ENCODE data around the gene LTB. TPM values are rescaled to one million over a fixed set of nuclear protein-coding genes. Genes with fewer than 3 reads are reported as not detected.

Gene LTB
- total and polyA plus RNA-seq, 9 of the 15 experiments (the other 6 are each of a cell fraction or from before 2014, with no cell fraction given) = 0.07 to 0.51 TPM; not detected in 7

DNA sequence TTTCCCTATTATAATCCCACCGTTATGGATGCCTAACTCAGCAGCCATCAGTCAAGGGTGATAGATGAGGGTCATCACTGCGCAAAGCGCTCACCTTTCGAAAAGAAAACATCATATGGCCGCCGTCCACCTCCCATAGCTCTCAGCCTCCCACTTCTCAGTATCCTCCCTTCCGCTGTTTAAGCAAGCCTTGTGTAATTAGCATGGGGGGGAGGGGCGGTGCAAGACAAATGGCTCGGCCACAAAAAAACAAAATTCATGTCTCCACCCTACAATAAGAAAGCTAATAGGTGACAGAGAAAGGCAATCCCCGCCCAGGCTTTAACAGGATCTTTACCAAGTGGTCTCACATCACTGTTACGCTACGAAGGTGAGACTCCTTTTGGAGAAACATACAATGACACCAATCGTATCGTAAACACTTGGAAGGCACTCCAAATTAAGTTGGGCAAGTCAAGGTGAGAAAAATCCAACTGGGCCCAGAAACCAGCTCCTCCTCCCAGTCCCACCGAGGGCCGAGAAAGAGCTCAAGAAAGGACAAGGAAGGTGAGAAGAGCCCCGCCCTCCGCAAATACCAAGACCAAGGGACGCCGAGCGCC lies 41.1 kb downstream of the LTB start (continued):
- TF ChIP-seq, protein P1, sequence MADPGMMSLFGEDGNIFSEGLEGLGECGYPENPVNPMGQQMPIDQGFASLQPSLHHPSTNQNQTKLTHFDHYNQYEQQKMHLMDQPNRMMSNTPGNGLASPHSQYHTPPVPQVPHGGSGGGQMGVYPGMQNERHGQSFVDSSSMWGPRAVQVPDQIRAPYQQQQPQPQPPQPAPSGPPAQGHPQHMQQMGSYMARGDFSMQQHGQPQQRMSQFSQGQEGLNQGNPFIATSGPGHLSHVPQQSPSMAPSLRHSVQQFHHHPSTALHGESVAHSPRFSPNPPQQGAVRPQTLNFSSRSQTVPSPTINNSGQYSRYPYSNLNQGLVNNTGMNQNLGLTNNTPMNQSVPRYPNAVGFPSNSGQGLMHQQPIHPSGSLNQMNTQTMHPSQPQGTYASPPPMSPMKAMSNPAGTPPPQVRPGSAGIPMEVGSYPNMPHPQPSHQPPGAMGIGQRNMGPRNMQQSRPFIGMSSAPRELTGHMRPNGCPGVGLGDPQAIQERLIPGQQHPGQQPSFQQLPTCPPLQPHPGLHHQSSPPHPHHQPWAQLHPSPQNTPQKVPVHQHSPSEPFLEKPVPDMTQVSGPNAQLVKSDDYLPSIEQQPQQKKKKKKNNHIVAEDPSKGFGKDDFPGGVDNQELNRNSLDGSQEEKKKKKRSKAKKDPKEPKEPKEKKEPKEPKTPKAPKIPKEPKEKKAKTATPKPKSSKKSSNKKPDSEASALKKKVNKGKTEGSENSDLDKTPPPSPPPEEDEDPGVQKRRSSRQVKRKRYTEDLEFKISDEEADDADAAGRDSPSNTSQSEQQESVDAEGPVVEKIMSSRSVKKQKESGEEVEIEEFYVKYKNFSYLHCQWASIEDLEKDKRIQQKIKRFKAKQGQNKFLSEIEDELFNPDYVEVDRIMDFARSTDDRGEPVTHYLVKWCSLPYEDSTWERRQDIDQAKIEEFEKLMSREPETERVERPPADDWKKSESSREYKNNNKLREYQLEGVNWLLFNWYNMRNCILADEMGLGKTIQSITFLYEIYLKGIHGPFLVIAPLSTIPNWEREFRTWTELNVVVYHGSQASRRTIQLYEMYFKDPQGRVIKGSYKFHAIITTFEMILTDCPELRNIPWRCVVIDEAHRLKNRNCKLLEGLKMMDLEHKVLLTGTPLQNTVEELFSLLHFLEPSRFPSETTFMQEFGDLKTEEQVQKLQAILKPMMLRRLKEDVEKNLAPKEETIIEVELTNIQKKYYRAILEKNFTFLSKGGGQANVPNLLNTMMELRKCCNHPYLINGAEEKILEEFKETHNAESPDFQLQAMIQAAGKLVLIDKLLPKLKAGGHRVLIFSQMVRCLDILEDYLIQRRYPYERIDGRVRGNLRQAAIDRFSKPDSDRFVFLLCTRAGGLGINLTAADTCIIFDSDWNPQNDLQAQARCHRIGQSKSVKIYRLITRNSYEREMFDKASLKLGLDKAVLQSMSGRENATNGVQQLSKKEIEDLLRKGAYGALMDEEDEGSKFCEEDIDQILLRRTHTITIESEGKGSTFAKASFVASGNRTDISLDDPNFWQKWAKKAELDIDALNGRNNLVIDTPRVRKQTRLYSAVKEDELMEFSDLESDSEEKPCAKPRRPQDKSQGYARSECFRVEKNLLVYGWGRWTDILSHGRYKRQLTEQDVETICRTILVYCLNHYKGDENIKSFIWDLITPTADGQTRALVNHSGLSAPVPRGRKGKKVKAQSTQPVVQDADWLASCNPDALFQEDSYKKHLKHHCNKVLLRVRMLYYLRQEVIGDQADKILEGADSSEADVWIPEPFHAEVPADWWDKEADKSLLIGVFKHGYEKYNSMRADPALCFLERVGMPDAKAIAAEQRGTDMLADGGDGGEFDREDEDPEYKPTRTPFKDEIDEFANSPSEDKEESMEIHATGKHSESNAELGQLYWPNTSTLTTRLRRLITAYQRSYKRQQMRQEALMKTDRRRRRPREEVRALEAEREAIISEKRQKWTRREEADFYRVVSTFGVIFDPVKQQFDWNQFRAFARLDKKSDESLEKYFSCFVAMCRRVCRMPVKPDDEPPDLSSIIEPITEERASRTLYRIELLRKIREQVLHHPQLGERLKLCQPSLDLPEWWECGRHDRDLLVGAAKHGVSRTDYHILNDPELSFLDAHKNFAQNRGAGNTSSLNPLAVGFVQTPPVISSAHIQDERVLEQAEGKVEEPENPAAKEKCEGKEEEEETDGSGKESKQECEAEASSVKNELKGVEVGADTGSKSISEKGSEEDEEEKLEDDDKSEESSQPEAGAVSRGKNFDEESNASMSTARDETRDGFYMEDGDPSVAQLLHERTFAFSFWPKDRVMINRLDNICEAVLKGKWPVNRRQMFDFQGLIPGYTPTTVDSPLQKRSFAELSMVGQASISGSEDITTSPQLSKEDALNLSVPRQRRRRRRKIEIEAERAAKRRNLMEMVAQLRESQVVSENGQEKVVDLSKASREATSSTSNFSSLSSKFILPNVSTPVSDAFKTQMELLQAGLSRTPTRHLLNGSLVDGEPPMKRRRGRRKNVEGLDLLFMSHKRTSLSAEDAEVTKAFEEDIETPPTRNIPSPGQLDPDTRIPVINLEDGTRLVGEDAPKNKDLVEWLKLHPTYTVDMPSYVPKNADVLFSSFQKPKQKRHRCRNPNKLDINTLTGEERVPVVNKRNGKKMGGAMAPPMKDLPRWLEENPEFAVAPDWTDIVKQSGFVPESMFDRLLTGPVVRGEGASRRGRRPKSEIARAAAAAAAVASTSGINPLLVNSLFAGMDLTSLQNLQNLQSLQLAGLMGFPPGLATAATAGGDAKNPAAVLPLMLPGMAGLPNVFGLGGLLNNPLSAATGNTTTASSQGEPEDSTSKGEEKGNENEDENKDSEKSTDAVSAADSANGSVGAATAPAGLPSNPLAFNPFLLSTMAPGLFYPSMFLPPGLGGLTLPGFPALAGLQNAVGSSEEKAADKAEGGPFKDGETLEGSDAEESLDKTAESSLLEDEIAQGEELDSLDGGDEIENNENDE (IDR thresholded peaks at IDR 0.05; ENCODE audit: low read depth, low read length) = no peak
- TF ChIP-seq ZNF77 (CRISPR knock-in tag; IDR thresholded peaks at IDR 0.05) (no peak), HEY1 (CRISPR knock-in tag; IDR thresholded peaks at IDR 0.05; ENCODE audit: borderline replicate concordance) (no peak), RBM34 (IDR thresholded peaks at IDR 0.05; ENCODE audit: borderline replicate concordance, insufficient read depth, low read length) (no peak), CBX8 (IDR thresholded peaks at IDR 0.05; ENCODE audit: borderline replicate concordance, extremely low read depth, low read depth, low read length, poor library complexity, severe bottlenecking) (no peak), FIP1L1 (IDR thresholded peaks at IDR 0.05; ENCODE audit: low read depth, low read length, poor library complexity, severe bottlenecking) (no peak), ZNF24 (IDR thresholded peaks at IDR 0.05) (no peak), PCBP1 (IDR thresholded peaks at IDR 0.05; ENCODE audit: low read depth, low read length, poor library complexity, severe bottlenecking) (no peak), ZNF551 (CRISPR knock-in tag; IDR thresholded peaks at IDR 0.05) (no peak), IFI16 (CRISPR knock-in tag; IDR thresholded peaks at IDR 0.05) (no peak), ZBTB7A (IDR thresholded peaks at IDR 0.05; ENCODE audit: borderline replicate concordance, control insufficient read depth, low read depth, low read length) (no peak), FUS (optimal IDR thresholded peaks at IDR 0.05; ENCODE audit: low read depth, low read length) (no peak), GABPA (tag; conservative IDR thresholded peaks at IDR 0.05; ENCODE audit: low read depth) (no peak)
- TF ChIP-seq, protein P2, sequence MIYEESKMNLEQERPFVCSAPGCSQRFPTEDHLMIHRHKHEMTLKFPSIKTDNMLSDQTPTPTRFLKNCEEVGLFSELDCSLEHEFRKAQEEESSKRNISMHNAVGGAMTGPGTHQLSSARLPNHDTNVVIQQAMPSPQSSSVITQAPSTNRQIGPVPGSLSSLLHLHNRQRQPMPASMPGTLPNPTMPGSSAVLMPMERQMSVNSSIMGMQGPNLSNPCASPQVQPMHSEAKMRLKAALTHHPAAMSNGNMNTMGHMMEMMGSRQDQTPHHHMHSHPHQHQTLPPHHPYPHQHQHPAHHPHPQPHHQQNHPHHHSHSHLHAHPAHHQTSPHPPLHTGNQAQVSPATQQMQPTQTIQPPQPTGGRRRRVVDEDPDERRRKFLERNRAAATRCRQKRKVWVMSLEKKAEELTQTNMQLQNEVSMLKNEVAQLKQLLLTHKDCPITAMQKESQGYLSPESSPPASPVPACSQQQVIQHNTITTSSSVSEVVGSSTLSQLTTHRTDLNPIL (CRISPR knock-in tag; IDR thresholded peaks at IDR 0.05) = no peak

Data from K562 (cell line).